PC-9 (cell line): ENCODE results near the gene NTMT1. TPM values are rescaled to one million over a fixed set of nuclear protein-coding genes. Genes with fewer than 3 reads are reported as not detected.

Experiments used
- BruUV-seq: library from RNA; stranded (reverse); fragments of 400-500 nt; replicated peaks from 2 replicates; lab custom pipeline; 2021; lab: Mats Ljungman, UMichigan
- CTCF ChIA-PET: fragments of 300-600 bp; sonication (Branson Sonifier 250); formaldehyde crosslinking; loops from one replicate; lab custom pipeline; 2022; ENCODE audit warnings: antibody characterized with exemption; lab: Charles Lee
- POLR2A ChIA-PET: fragments of 300-600 bp; sonication (Branson Sonifier 250); formaldehyde crosslinking; loops from one replicate; lab custom pipeline; 2022; ENCODE audit warnings: antibody characterized with exemption; ENCODE audit not compliant: unreplicated experiment; lab: Charles Lee
- DNase-seq, 2 experiments: peaks; one replicate each; pipeline versions ENCODE4 v3.0.0 to v3.0.0-alpha.2; 2015 to 2022; ENCODE audit warnings: mixed read lengths in 1 of 2
- H2AFZ ChIP-seq: fragments of 200-600 bp; sonication (generic); 2 replicates; pipeline ENCODE4 v1.8.1; 2017; ENCODE audit warnings: antibody characterized with exemption
- H3F3A ChIP-seq: fragments of 200-600 bp; sonication (generic); 2 replicates; pipeline ENCODE4 v1.8.1; 2017; ENCODE audit warnings: antibody characterized with exemption, mild to moderate bottlenecking, low read depth; ENCODE audit not compliant: insufficient read depth
- H3K27ac ChIP-seq: fragments of 200-600 bp; sonication (generic); 2 replicates; pipeline ENCODE4 v1.6.1; 2016; ENCODE audit warnings: mixed run types
- H3K27me3 ChIP-seq: fragments of 200-600 bp; sonication (generic); 2 replicates; pipeline ENCODE4 v1.6.1; 2016; ENCODE audit warnings: low read depth, mixed run types; ENCODE audit not compliant: insufficient read depth
- H3K36me3 ChIP-seq: fragments of 200-600 bp; sonication (generic); 2 replicates; pipeline ENCODE4 v1.6.1; 2016; ENCODE audit warnings: low read depth, mixed run types
- H3K4me1 ChIP-seq: fragments of 200-600 bp; sonication (generic); replicated peaks from 2 replicates; pipeline ENCODE4 v1.6.1; 2016; ENCODE audit warnings: mixed run types; ENCODE audit not compliant: insufficient read depth
- H3K4me2 ChIP-seq: fragments of 200-600 bp; sonication (generic); 2 replicates; pipeline ENCODE4 v1.6.1; 2017; ENCODE audit warnings: mixed run types
- H3K4me3 ChIP-seq: fragments of 200-600 bp; sonication (generic); 2 replicates; pipeline ENCODE4 v1.6.1; 2016; ENCODE audit warnings: mixed run types
- H3K79me2 ChIP-seq: fragments of 200-600 bp; sonication (generic); 2 replicates; pipeline ENCODE4 v1.6.1; 2017; ENCODE audit warnings: low read depth, mixed run types
- H3K9me2 ChIP-seq: fragments of 200-600 bp; sonication (generic); 2 replicates; pipeline ENCODE4 v1.8.1; 2017; ENCODE audit warnings: mild to moderate bottlenecking; ENCODE audit not compliant: insufficient read depth
- H3K9me3 ChIP-seq: fragments of 200-600 bp; sonication (generic); 2 replicates; pipeline ENCODE4 v1.8.1; 2016; ENCODE audit warnings: low read depth; ENCODE audit not compliant: insufficient read depth
- H4K20me1 ChIP-seq: fragments of 200-600 bp; sonication (generic); 2 replicates; pipeline ENCODE4 v1.8.1; 2017; ENCODE audit not compliant: insufficient read depth
- CTCF ChIP-seq: fragments of 200-600 bp; sonication (generic); conservative IDR thresholded peaks from 2 replicates; pipeline ENCODE4 v1.6.1; 2017; ENCODE audit warnings: mixed run types, antibody characterized with exemption, mild to moderate bottlenecking, moderate library complexity
- EZH2 ChIP-seq: fragments of 200-600 bp; sonication (generic); IDR thresholded peaks from 2 replicates; pipeline ENCODE4 v1.8.0; 2017; ENCODE audit warnings: antibody characterized with exemption, low read depth
- intact Hi-C: fragments of 100-400 bp; cut with micrococcal nuclease; formaldehyde crosslinking; loops from one replicate; pipeline ENCODE4 v1.10.0; 2022; ENCODE audit not compliant: unreplicated experiment
- total RNA-seq: library from RNA; stranded (reverse); gene quantifications from 2 replicates; pipeline ENCODE4 v1.2.3, GENCODE V29; 2021

NTMT1 gene
- total RNA-seq, 1 experiment from 2014 or later = 52.5 TPM

- no TSS peak for BruUV-seq
- Histone ChIP-seq H3K36me3 (no peaks in the 10 kb centered on the region), H4K20me1 (no peaks in the 10 kb centered on the region), H3F3A (no peaks in the 10 kb centered on the region), H3K4me3 (no peak overlapping the region), H2AFZ (no peak overlapping the region), H3K27me3 (peaks cover 3% of the 10 kb centered on the region; the same call in 1 of the 2 replicates), H3K9me2 (no peaks in the 10 kb centered on the region), H3K79me2 (no peaks in the 10 kb centered on the region), H3K4me1 (no peaks in the 10 kb centered on the region), H3K27ac (no peak overlapping the region), H3K4me2 (peak overlapping the region; percentile 30; the same call in 1 of the 2 replicates), H3K9me3 (no peaks in the 10 kb centered on the region)
- DNase-seq = no peak
- TF ChIP-seq EZH2 (no peak), CTCF (no peak)
- intact Hi-C loops = no loop called here
- CTCF ChIA-PET = no interaction called here
- POLR2A ChIA-PET = no interaction called here
Observed at GRCh38 chr9:129664746-129665388, 38.9 kb downstream of the NTMT1 start.

GRCh38 chr9:129665389-129665775, 39.4 kb downstream of the NTMT1 start, which contains the start of gene PRRX2:
PRRX2 (plus strand) TSS chr9:129665647; CDS start chr9:129665868, 221 bp downstream.
- H3K4me1 ChIP-seq = no peaks in the 10 kb centered on the region
- H3K4me2 ChIP-seq = peak within 1 kb of the TSS; percentile 30; the same call in 1 of the 2 replicates
- BruUV-seq = no TSS peak
- H3K27me3 ChIP-seq = peaks cover 3% of the 10 kb centered on the region; the same call in 1 of the 2 replicates
- ChIA-PET CTCF (no interaction called here), POLR2A (no interaction called here)
- H3K27ac ChIP-seq = no peak within 1 kb of the TSS
- no peaks in the 10 kb centered on the region for H3K9me2 ChIP-seq
- H3F3A ChIP-seq = no peaks in the 10 kb centered on the region
- H4K20me1 ChIP-seq = no peaks in the 10 kb centered on the region
- no peak within 1 kb of the TSS for H2AFZ ChIP-seq
- no peak for DNase-seq
- H3K36me3 ChIP-seq = no peaks in the 10 kb centered on the region
- H3K9me3 ChIP-seq = no peaks in the 10 kb centered on the region
- intact Hi-C loops = no loop called here
- TF ChIP-seq CTCF (no peak), EZH2 (peak; percentile 84; the same call in 1 of the 2 replicates)
- H3K79me2 ChIP-seq = no peaks in the 10 kb centered on the region
- no peak within 1 kb of the TSS for H3K4me3 ChIP-seq

GRCh38 chr9:129665814-129666520, 40.0 kb downstream of the NTMT1 start:
- H3K9me3 ChIP-seq = no peaks in the 10 kb centered on the region
- no peaks in the 10 kb centered on the region for H3K9me2 ChIP-seq
- ChIA-PET CTCF (no interaction called here), POLR2A (no interaction called here)
- H3K27ac ChIP-seq = no peak overlapping the region
- H2AFZ ChIP-seq = no peak overlapping the region
- TF ChIP-seq CTCF (no peak), EZH2 (no peak)
- H3K4me3 ChIP-seq = no peak overlapping the region
- H3K27me3 ChIP-seq = peaks cover 3% of the 10 kb centered on the region; the same call in 1 of the 2 replicates
- no peaks in the 10 kb centered on the region for H3F3A ChIP-seq
- BruUV-seq = no TSS peak
- no peaks in the 10 kb centered on the region for H3K79me2 ChIP-seq
- no peaks in the 10 kb centered on the region for H3K36me3 ChIP-seq
- intact Hi-C loops = no loop called here
- H4K20me1 ChIP-seq = no peaks in the 10 kb centered on the region
- H3K4me1 ChIP-seq = no peaks in the 10 kb centered on the region
- H3K4me2 ChIP-seq = no peak overlapping the region; the same call in 1 of the 2 replicates
- no peak for DNase-seq
